ENCODE results near the gene NSD2.

GRCh38 chr4:2015008-2015407 is 143.8 kb downstream of the NSD2 start:
- TF ChIP-seq CTCF (IDR thresholded peaks at IDR 0.05) (no peak), ZFX (IDR thresholded peaks at IDR 0.05; ENCODE audit: borderline replicate concordance) (no peak)
